ENCODE results near the gene PRR12. TPM values are rescaled to one million over a fixed set of nuclear protein-coding genes. Genes with fewer than 3 reads are reported as not detected.

The PRR12 gene
- total and polyA plus RNA-seq, 2 donors (not counting 1 experiment from before 2014, with no cell fraction given), result 0.40 to 2.1 TPM

GRCh38 chr19:49594157-49594992 is 3.4 kb downstream of the PRR12 start:
- DNase-seq (ENCODE audit: low read depth in 2 of 2), result no peak
- H2AFZ ChIP-seq (ENCODE audit: low read length), result no peak overlapping the region
- H3K36me3 ChIP-seq (ENCODE audit: control insufficient read depth, insufficient read depth, low read length), result peaks cover 28% of the 10 kb centered on the region
- H3K27ac ChIP-seq (ENCODE audit: insufficient read depth, low read length), result no peak overlapping the region
- H3K9ac ChIP-seq (ENCODE audit: insufficient read depth, low read length), result no peak overlapping the region
- TF ChIP-seq EZH2 (IDR thresholded peaks at IDR 0.05; ENCODE audit: low read length, missing control alignments) (no peak), CTCF (conservative IDR thresholded peaks at IDR 0.05 in 1 of 2, IDR thresholded peaks at IDR 0.05 in 1 of 2; ENCODE audit: low read depth in 1 of 2, low read length in 2 of 2) (no peak)
- no peak overlapping the region for H3K4me2 ChIP-seq (ENCODE audit: extremely low read depth, insufficient read depth, low read length)
- no peaks in the 10 kb centered on the region for H3K9me3 ChIP-seq (ENCODE audit: control insufficient read depth, insufficient read depth, low read depth, low read length)
- peaks cover 25% of the 10 kb centered on the region for H3K79me2 ChIP-seq (ENCODE audit: control insufficient read depth, insufficient read depth, low read length)
- H3K4me3 ChIP-seq (replicated peaks in 1 of 4; ENCODE audit: control extremely low read depth in 1 of 4, insufficient read depth in 1 of 4, low read depth in 3 of 4, low read length in 4 of 4), result no peak overlapping the region
- H3K27me3 ChIP-seq (ENCODE audit: control insufficient read depth, insufficient read depth, low read length), result no peaks in the 10 kb centered on the region
- H4K20me1 ChIP-seq (ENCODE audit: control insufficient read depth, extremely low read depth, insufficient read depth, low read length), result no peaks in the 10 kb centered on the region
- peaks cover 6% of the 10 kb centered on the region for H3K4me1 ChIP-seq (ENCODE audit: control insufficient read depth, extremely low read depth, insufficient read depth, low read length)

- Histone ChIP-seq H3K27ac (ENCODE audit: insufficient read depth, low read length) (no peak overlapping the region), H3K9ac (ENCODE audit: insufficient read depth, low read length) (no peak overlapping the region), H3K79me2 (ENCODE audit: control insufficient read depth, insufficient read depth, low read length) (peaks cover 25% of the 10 kb centered on the region), H4K20me1 (ENCODE audit: control insufficient read depth, extremely low read depth, insufficient read depth, low read length) (no peaks in the 10 kb centered on the region), H3K4me1 (ENCODE audit: control insufficient read depth, extremely low read depth, insufficient read depth, low read length) (peaks cover 6% of the 10 kb centered on the region), H3K9me3 (ENCODE audit: control insufficient read depth, insufficient read depth, low read depth, low read length) (no peaks in the 10 kb centered on the region), H3K27me3 (ENCODE audit: control insufficient read depth, insufficient read depth, low read length) (no peaks in the 10 kb centered on the region), H2AFZ (ENCODE audit: low read length) (no peak overlapping the region), H3K4me3 (replicated peaks in 1 of 4; ENCODE audit: control extremely low read depth in 1 of 4, insufficient read depth in 1 of 4, low read depth in 3 of 4, low read length in 4 of 4) (no peak overlapping the region), H3K36me3 (ENCODE audit: control insufficient read depth, insufficient read depth, low read length) (peaks cover 29% of the 10 kb centered on the region), H3K4me2 (ENCODE audit: extremely low read depth, insufficient read depth, low read length) (no peak overlapping the region)
- no peak for DNase-seq (ENCODE audit: low read depth in 2 of 2)
- TF ChIP-seq CTCF (conservative IDR thresholded peaks at IDR 0.05 in 1 of 2, IDR thresholded peaks at IDR 0.05 in 1 of 2; ENCODE audit: low read depth in 1 of 2, low read length in 2 of 2) (no peak), EZH2 (IDR thresholded peaks at IDR 0.05; ENCODE audit: low read length, missing control alignments) (no peak)
These were observed 4.2 kb downstream of the PRR12 start for GRCh38 chr19:49594993-49595818.

- H3K4me3 ChIP-seq (replicated peaks in 1 of 4; ENCODE audit: control extremely low read depth in 1 of 4, insufficient read depth in 1 of 4, low read depth in 3 of 4, low read length in 4 of 4), result no peak overlapping the region
- no peak overlapping the region for H3K9ac ChIP-seq (ENCODE audit: insufficient read depth, low read length)
- no peak for DNase-seq (ENCODE audit: low read depth in 2 of 2)
- H4K20me1 ChIP-seq (ENCODE audit: control insufficient read depth, extremely low read depth, insufficient read depth, low read length), result no peaks in the 10 kb centered on the region
- no peak overlapping the region for H3K4me2 ChIP-seq (ENCODE audit: extremely low read depth, insufficient read depth, low read length)
- no peaks in the 10 kb centered on the region for H3K9me3 ChIP-seq (ENCODE audit: control insufficient read depth, insufficient read depth, low read depth, low read length)
- H2AFZ ChIP-seq (ENCODE audit: low read length), result no peak overlapping the region
- peaks cover 24% of the 10 kb centered on the region for H3K79me2 ChIP-seq (ENCODE audit: control insufficient read depth, insufficient read depth, low read length)
- no peaks in the 10 kb centered on the region for H3K27me3 ChIP-seq (ENCODE audit: control insufficient read depth, insufficient read depth, low read length)
- H3K27ac ChIP-seq (ENCODE audit: insufficient read depth, low read length), result no peak overlapping the region
- peaks cover 29% of the 10 kb centered on the region for H3K36me3 ChIP-seq (ENCODE audit: control insufficient read depth, insufficient read depth, low read length)
- peaks cover 2% of the 10 kb centered on the region for H3K4me1 ChIP-seq (ENCODE audit: control insufficient read depth, extremely low read depth, insufficient read depth, low read length)
- TF ChIP-seq EZH2 (IDR thresholded peaks at IDR 0.05; ENCODE audit: low read length, missing control alignments) (no peak), CTCF (conservative IDR thresholded peaks at IDR 0.05 in 1 of 2, IDR thresholded peaks at IDR 0.05 in 1 of 2; ENCODE audit: low read depth in 1 of 2, low read length in 2 of 2) (no peak)
These were observed 4.9 kb downstream of the PRR12 start for GRCh38 chr19:49595819-49596404.
